Stimulated activated CD8-positive, alpha-beta memory T cell treated with anti-CD3 and anti-CD28 coated beads, Interleukin-15, amount 100 ng/mL, for 24 hours (primary cell): ENCODE data around the gene SLC38A10.
"Not testable (repeated sequence)": the region's sequence is repeated elsewhere in the genome, so short reads cannot be mapped to it uniquely, and the experiment has no call there.

Source experiments
- DNase-seq: peaks from one replicate; pipeline ENCODE4 v3.0.0-alpha.2; 2020; ENCODE audit warnings: low read depth

The SLC38A10 gene

DNA sequence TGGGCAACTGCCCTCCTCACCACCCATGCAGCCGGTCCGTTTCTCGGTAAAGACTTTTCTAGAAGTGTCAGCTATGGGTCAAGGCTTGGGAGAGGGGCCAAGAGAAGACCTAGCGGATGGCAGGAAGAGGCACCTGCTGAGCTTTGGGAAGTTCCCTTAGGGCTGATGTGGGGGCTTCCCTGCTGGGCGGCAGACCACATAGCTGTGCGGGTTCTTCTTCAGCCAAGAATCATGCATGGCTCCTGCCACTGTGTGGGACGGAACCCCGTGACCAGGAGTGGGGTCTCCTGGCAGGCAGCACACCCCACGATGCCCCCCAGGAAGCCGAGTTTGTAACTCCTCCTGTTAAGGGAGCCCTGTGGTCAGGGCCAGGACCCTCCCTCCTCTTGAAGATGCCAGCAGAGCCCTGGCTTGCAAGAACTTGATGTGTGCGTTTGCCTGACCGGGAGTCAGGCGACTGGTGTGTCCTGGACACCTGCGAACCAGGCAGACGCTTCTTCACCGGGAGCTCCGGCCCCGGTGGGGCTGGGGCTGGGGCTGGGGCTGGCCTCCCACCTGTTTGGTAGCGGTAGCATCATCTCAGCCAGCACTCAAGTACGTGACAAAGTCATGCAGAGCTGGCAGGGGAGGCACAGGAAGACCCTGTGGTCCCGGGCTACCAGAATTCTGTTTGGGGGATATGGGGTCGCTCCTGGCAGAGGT lies 17.7 kb upstream of the SLC38A10 start:
- DNase-seq, result no peak

GRCh38 chr17:81311946-81312345 lies 16.8 kb upstream of the SLC38A10 start:
- no peak for DNase-seq

- no peak for DNase-seq
Observed at GRCh38 chr17:81310949-81311550, 15.9 kb upstream of the SLC38A10 start.

DNA sequence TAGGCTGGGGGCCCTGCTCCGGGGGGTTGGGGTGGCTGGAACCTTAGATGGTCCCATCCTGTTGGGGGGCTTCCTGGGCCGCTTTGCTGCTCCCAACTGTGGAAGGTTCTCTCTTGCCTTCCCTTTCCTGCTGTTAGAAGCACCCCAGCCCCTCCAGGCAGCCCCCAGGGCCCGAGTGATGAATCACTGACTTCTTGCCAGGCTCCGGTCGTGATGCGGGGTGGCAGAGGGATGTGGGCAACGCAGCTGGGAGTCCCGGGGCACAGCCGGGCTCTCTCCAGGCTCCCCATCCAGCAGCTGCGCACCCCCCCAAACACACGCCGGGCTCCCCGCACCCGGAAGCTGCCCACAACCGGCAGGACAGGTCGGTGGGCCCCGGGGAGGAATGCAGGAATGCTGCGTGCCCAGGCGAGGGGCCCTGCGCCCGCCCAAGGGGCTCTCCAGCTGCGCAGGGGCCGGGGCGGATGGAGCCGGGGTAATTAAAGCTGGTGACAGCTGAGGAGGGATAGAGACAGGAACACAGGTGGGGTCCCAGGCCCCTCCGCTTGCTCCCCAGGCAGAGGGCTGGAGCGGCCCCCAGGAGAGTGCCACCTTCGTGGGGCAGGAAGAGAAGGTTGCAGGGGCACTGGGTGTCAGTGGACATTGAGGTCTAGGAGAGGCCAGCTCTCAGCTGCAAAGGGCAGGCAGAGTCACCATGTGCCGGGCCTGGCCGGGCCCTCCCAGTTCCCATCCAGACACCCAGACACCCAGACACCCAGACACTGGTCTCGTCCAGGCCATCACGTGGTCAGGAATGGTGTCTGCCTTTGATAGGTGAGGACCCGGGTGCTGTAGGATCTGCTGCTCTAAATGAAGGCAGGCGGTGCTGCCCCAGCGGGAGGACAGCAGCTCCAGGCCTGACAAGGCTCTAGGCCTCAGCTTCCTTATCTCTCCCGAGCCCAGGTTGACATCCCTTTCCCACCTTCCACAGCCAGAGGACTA lies 15.0 kb upstream of the SLC38A10 start:
- no peak for DNase-seq

- no peak for DNase-seq
Observed at GRCh38 chr17:81309140-81309858, 14.2 kb upstream of the SLC38A10 start.

- not testable (repeated sequence) for DNase-seq
Observed at GRCh38 chr17:81308784-81309139, 13.7 kb upstream of the SLC38A10 start.

DNA sequence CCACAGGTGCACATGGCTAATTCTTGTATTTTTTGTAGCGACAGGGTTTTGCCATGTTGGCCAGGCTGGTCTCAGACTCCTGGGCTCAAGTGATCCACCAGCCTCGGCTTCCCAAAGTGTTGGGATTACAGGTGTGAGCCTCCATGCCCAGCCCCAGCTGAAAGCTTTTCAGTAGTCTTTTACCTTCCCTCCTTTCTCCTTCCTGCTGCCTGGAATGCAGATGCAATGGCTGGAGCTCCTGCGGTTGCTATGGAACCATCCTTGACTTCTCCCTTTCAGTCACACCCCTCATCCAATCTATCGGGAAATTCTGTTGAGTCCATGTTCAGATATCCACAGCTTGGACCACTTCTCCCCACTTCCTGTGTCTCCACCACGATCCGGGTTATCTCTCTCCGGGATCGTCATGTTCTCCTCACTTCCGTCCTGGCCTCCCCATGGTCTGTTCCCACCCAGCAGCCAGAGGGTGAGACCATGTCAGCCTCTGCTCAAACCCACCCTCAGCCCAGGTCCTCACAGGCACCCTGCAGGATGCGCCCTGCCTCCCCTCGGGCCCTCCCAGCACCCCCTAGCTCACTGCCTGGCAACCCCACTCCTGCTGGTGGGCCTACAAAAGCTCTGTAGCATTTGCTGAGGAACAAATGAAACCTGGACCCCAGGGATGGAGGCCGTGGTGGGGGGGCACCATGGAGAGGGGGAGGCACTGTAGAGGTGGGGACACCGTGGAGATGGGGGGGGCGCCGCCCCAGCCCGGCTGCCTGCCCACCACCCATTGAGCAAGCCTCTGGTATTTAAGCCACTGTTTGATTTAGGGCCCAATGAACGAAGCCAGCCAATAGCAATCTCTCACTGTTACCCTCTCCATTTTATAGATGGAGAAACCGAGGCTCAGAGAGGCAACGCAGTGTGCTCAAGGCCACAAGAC lies 12.8 kb upstream of the SLC38A10 start:
- DNase-seq, result no peak

DNA sequence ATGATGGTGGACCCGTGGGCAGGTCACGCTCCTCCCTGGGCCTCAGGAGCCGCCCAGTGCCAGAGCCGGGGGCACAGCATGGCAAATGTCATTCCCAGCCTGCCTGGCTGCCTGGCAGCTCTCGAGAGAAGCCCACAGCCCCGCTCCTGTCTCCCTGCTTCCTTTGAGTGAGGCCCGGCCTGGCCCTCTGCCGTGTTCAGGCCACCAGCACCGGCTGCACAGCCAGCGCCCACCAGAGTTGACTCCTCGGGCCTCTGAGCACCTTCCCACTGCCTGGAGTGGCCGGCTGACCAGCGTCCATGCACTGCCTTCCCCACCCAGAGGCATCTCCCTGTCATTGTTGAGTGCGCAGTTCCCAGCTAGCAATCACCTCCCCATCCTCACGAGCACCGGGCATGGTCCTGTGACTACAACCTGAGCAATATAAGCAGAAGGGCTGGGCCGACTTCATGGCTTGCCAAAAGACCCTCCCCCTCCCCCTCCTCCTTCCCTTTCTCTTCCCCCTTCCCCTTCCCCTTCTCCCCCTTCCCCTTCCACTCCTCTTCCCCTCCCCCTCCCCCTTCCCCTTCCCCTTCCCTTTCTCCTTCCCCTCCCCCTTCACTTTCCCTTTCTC lies 11.9 kb upstream of the SLC38A10 start:
- DNase-seq, result no peak

DNA sequence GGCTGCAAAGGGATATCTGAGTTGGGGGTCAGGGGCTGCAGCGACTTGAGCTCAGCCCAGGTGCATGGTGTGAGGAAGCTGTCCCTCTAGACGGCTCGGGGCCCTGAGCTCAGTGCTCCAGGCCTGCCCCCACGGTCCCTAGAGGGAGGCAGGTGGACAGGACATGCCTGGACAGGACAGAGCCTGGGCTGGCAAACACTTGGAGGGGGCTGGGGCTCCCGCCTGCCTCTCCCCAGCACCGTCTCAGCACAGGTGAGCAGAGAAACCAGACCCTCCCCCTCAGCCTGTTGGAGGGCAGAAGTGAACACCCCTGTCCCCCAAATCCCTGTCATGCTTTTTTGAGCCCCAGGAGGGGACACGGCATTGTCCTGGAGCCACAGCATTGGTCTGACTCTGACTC lies 11.4 kb upstream of the SLC38A10 start:
- no peak for DNase-seq

GRCh38 chr17:81305051-81305630 lies 10.0 kb upstream of the SLC38A10 start:
- DNase-seq, result no peak

GRCh38 chr17:81304196-81305015 lies 9.3 kb upstream of the SLC38A10 start:
- DNase-seq, result no peak

- DNase-seq, result no peak
Observed at GRCh38 chr17:81303385-81303784, 8.3 kb upstream of the SLC38A10 start.

GRCh38 chr17:81302861-81303333 lies 7.8 kb upstream of the SLC38A10 start:
- DNase-seq, result no peak

DNA sequence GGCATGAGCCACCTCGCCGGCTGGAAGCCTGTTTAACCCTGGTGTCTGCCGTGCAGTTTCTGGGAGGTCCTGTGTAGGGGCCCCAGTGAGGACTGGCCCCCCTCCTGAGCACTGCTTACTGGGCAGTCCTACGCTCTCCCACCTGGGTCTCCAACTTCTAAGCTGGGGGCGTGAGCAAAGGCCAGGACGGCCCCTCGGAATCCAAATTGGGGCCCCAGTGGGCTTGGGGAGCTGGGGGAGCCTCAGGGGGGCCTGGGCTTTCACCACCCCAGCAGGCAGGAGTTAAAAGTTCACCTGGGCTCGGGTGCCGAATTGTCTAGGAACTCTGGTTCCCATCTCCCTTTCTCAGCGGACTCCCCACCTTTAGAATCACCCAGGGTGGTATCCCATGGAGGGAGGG lies 7.2 kb upstream of the SLC38A10 start:
- DNase-seq, result no peak

DNA sequence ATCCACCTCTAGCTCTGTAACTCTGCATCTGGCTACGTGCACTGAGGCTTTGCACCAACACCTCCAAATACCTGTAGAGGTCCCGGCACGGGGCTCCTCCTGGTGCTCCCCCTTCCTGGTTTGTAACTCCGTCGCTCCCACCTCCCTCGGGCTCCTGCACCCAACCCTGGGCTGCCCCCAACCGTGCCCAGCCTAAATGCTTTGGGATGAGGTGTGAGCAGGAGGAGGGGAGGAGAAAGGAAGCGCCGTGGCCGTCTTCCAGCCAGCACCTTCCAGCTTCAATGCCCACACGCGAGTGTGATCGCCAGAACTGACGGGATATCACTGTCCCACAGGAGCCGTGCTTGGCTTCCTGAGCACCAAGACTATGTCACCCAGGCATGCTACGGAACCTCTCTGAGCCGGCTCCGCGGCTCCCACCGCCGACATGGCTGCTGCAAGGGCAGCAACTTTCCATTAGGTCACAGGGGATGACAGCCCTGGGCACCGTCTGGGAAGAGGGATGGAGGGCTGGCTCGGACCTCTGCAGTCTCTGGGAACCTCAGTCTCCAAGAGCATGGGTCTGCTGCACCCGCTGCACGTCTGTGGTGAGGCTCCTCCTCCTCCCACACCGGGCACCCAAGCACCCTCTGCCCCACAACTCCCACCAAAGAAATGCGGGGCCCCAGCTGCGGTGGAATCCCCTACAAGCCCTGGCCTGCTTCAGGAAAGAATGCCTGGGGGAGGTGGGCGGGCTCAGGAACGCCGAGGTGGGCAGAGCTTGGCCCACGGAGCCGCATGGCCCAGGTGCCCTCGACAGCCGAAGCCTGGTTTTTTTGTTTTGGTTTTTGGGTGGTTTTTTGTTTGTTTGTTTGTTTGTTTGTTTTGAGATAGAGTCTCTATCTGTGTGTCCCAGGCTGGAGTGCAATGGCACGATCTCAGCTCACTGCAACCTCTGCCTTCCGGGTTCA lies 6.4 kb upstream of the SLC38A10 start:
- no peak for DNase-seq

- no peak for DNase-seq
Observed at GRCh38 chr17:81300586-81301155, 5.6 kb upstream of the SLC38A10 start.

- DNase-seq, result no peak
Observed at GRCh38 chr17:81299846-81300585, 4.9 kb upstream of the SLC38A10 start.
